ENCODE measurements around the gene KLF4.
"Not testable (repeated sequence)": the region's sequence is repeated elsewhere in the genome, so short reads cannot be mapped to it uniquely, and the experiment has no call there.

KLF4 gene

DNA sequence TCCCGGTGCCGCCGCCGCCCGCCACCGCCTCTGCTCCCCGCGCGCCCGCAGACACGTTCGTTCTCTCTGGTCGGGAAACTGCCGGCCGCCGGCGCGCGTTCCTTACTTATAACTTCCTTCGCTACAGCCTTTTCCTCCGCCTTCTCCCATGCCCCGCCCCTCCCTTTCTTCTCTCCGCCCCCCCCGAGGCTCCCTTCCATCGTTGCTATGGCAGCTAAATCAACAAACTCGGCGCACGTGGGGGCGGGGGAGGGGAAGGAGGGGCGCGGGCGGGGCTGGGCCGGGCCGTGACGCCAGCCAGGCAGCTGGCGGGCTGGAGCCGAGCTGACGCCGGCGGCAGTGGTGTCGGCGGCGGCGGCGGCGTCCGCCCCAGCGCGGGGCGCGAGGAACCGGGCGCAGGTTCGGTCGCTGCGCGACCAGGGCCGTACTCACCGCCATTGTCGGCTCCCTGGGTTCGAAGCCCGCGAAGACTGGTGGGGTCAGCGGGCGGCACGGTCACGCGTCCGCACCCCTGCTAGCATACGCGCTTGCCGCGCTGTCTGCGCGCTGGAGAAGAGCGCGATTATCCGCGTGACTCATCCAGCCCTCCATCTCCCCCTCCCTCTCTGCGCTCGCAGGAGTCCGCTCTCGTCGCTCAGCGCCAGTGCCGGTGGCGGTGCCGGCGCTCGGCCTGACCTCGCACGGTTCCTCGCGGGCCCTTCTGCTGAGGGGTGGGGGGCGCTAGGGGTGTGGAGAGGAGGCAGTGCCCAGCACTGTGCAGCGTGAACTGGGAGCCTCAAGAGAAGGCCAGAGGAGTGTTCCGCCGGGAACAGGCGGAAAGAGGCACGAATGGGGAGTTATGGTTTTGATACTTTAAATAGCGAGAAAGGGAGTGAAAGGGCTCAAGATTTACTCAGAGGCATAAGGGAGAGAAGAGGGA lies at the start of gene KLF4:
Gene KLF4, minus strand, starts transcription at position 83 of the 919 bp plus-strand sequence. CDS start 597 bp downstream, outside the sequence.
- peak; percentile 78 for DNase-seq

DNA sequence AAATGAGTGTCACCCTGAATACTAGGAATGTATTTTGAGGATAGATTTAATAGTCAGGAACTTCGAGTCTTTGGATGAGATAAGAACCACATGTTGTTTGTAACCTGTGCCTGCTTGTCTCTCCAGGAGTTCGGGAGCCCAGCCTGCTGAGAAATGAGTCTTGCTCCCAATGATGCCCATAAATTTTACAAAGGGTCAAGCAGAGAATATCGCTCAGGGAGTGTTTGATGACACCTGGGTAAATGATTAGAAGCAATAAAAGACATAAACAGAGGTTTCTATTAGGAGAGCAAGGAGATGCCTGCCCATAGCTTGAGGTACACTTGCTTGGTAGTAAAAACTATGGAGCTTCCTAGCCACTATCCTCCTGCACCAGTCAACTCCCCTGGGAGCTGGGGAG lies 46.9 kb upstream of the KLF4 start:
- DNase-seq: no peak

DNA sequence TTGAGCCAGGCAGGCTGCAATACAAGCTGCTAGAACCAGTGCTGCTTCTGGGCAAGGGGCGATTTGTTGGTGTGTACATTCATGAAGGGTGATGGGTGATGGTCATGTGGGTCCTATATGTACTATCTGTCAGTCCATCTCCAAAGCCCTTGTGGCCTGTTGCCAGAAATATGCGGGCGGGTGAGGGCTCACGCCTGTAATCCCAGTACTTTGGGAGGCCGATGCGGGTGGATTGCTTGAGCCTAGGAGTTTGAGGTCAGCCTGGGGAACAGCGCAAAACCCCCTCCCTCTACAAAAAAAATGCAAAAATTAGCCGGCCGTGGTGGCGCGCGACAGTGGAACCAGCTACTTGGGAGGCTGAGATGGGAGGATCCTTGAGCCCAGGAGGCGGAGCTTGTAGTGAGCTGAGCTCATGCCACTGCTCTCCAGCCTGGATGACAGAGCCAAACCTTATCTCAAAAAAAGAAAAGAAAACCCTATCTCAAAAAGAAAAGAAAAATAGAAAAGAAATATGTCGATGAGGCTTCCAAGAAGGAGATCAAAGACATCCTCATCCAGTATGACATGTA lies 45.0 kb upstream of the KLF4 start:
- DNase-seq: no peak

- DNase-seq: no peak
Observed at GRCh38 chr9:107530679-107531078, 41.1 kb upstream of the KLF4 start.

DNA sequence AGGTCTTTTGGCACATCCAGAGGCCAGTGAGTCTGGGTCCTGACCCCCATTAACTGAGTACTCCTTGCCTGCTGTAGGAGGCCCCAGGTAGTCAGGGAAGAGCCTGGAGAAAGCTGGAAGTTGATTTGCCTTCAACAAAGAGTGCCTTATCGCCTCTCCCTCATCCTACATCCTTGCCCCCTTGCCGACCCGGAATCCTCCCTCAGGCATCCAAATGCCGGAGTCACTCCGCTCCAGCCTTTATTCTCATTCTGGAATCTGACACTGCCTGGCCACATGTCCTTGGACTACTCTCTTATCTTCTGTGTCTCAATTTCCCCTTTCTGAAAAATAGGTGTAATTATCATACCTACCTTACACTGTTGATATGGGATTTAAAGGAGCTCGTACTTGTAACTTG lies 39.1 kb upstream of the KLF4 start:
- DNase-seq: no peak

DNA sequence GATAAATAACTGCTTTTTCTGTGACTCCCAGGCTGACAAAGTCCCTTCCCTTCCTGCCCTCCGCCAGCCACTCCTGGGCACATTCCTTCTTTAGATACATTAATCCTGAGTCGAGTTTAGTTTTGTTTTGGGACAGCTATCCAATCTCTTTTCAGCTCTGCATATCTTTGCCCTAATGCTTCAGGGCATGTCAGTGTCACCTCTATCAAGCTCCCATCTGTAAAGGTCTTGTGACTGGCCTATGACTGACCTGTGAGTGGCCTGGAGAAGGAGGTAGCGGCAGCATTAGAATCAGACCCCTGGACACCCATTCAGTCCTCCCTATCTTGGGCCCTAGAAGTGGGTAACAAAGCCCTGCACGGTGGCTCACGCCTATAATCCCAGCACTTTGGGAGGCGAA lies 34.0 kb upstream of the KLF4 start:
- no peak for DNase-seq

DNA sequence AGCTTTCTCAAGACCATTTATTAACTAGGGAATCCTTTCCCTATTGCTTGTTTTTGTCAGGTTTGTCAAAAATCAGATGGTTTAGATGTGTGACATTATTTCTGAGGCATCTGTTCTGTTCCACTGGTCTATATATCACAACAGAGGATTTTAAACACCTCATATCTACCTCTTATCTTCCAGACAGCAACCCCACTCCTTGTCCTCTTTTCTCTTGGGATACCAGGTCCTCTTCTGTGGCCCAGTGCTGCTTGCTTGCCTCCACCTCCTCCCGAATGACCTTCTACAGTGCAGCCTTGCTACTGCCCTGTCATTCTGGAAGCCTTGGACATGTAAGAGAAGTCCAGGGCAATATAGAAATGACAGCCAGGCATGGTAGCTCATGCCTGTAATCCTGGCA lies 30.6 kb upstream of the KLF4 start:
- DNase-seq: no peak

- no peak for DNase-seq
Observed at GRCh38 chr9:107518037-107518807, 28.7 kb upstream of the KLF4 start.

GRCh38 chr9:107513464-107514100 lies 24.0 kb upstream of the KLF4 start:
- DNase-seq: no peak

GRCh38 chr9:107504585-107505455 lies 15.3 kb upstream of the KLF4 start:
- DNase-seq: no peak

GRCh38 chr9:107502464-107502863 lies 12.9 kb upstream of the KLF4 start:
- no peak for DNase-seq

DNA sequence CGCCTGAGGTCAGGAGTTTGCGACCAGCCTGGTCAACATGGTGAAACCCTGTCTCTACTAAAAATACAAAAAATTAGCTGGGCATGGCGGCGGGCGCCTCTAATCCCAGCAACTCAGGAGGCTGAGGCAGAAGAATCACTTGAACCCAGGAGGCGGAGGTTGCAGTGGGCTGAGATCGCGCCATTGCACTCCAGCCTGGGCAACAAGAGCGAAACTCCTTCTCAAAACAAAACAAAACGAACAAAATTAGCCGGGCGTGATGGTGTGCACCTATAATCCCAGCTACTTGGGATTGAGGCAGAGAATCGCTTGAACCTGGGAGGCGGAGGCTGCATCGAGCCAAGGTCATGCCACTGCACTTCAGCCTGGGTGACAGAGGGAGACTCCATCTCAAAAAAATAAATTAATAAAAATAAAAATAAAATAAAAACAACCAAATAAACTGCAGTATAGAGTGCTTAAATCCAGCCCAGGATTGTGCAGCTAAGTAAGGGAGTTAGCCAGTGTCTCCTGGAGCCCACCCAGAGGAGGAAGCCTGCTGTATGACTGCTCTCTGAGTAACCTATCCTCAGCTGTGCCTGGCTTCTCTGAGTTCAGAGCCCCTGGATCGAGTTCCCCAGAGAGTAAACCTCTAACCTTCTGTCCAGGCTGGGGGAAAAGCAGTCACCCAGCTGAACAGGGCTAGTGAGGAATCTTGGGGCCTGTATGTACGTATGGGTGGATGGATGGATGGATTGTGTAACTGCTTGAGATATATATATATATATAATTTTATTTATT lies 11.0 kb upstream of the KLF4 start:
- DNase-seq: not testable (repeated sequence)

- DNase-seq: no peak
Observed at GRCh38 chr9:107496976-107497375, 7.4 kb upstream of the KLF4 start.

- DNase-seq: no peak
Observed at GRCh38 chr9:107492381-107492970, 2.9 kb upstream of the KLF4 start.

- no peak for DNase-seq
Observed at GRCh38 chr9:107491081-107492053, 1.8 kb upstream of the KLF4 start.

- DNase-seq: not testable (repeated sequence)
Observed at GRCh38 chr9:107490606-107490970, 1.0 kb upstream of the KLF4 start.

DNA sequence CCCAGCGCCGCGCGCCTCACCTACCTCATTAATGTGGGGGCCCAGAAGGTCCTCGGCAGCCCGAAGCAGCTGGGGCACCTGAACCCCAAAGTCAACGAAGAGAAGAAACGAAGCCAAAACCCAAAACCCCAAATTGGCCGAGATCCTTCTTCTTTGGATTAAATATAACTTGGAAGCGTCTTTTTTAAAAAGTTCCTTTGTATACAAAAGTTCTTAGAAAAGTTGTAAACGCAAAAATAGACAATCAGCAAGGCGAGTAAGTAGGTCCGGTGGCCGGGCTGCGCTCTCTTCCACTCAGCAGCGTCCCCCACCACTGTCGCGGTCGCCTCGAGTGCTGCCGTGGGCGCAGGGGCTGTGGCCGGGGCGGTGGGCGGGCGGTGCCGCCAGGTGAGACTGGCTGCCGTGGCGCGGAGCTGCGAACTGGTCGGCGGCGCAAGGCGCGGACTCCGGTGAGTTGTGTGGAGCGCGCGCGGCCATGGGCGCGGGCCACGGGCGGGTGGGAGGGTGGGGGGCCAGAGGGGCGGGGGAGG lies 360 bp downstream of the KLF4 start:
- DNase-seq: peak; percentile 59

DNA sequence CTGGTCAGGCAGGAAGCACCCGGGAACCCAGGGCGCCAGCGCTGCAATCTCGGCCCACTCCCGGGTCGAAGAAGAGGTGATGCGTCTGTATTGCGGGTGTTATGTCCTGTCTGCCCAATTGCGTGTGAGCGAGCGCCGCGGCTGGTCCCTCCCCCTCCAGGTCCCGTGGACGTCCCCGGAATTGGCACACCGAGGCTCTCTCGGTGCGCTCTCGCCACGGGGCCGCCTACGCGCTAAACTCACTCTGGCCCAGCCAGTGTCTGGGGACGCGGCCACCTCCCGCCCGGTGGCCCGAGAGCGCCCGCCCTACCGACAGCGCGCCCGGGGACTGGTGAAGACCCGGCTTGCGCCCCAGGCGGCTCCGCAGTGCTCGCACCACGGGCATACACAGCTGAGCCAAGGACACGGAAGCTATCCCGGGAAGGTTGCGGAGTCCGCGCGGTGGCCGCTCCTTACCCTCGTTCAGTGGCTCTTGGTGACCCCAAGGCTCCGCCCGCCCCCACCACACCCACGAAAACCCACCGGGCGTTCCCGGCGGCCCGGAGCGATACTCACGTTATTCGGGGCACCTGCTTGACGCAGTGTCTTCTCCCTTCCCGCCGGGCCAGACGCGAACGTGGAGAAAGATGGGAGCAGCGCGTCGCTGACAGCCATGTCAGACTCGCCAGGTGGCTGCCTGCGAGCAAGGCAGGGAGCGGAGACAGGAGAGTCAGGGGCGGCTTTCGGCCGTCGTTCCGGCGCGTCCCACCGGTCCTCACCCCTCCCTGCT lies 1.0 kb downstream of the KLF4 start:
- peak; percentile 57 for DNase-seq
